CD14-positive monocyte (primary cell): ENCODE results near the gene TMEM60. TPM values are rescaled to one million over a fixed set of nuclear protein-coding genes. Genes with fewer than 3 reads are reported as not detected.

Experiments
- DNase-seq, 3 donors: peaks; one replicate each; pipeline ENCODE4 v3.0.0-alpha.2; 2011 to 2022
- H2AFZ ChIP-seq: 2 replicates; pipeline ENCODE4 v1.6.0; 2012; ENCODE audit warnings: mild to moderate bottlenecking, low read depth, low read length, inconsistent platforms; ENCODE audit not compliant: insufficient read depth, poor library complexity, severe bottlenecking
- H3K27ac ChIP-seq, 2 donors: 1 replicate in 1 of 2; 2 replicates in 1 of 2; pipeline ENCODE4 v1.5.1; 2012 to 2013; ENCODE audit warnings: low read length in 2 of 2, control low read depth in 1 of 2, inconsistent platforms in 1 of 2, low read depth in 1 of 2, mild to moderate bottlenecking in 1 of 2
- H3K27me3 ChIP-seq, 2 donors: one replicate each; pipeline versions ENCODE4 v1.6.0 to v1.6.1; 2011 to 2013; ENCODE audit warnings: low read length in 2 of 2; ENCODE audit not compliant: control insufficient read depth in 2 of 2, insufficient read depth in 2 of 2
- H3K36me3 ChIP-seq, 2 donors: replicated peaks in 1 of 2; 1 replicate in 1 of 2; 2 replicates in 1 of 2; pipeline versions ENCODE4 v1.5.1 to v1.6.1; 2012 to 2013; ENCODE audit warnings: low read length in 2 of 2, control low read depth in 1 of 2, inconsistent platforms in 1 of 2, mild to moderate bottlenecking in 1 of 2; ENCODE audit not compliant: insufficient read depth in 2 of 2, control insufficient read depth in 1 of 2
- H3K4me1 ChIP-seq, 2 donors: 1 replicate in 1 of 2; 2 replicates in 1 of 2; pipeline versions ENCODE4 v1.5.1 to v1.6.1; 2012 to 2013; ENCODE audit warnings: low read length in 2 of 2, control low read depth in 1 of 2, inconsistent platforms in 1 of 2, mild to moderate bottlenecking in 1 of 2, moderate library complexity in 1 of 2; ENCODE audit not compliant: insufficient read depth in 2 of 2, control insufficient read depth in 1 of 2
- H3K4me2 ChIP-seq: replicated peaks from 2 replicates; pipeline ENCODE3; 2012; ENCODE audit warnings: low read length, moderate library complexity, mild to moderate bottlenecking; ENCODE audit not compliant: poor library complexity, severe bottlenecking; ENCODE audit errors: extremely low read depth
- H3K4me3 ChIP-seq, 3 experiments: fragments of 200-600 bp in 1 of 3; sonication (generic) in 1 of 3; replicated peaks in 1 of 3; 1 replicate in 2 of 3; 2 replicates in 1 of 3; pipeline ENCODE4 v1.5.1; 2011 to 2013; ENCODE audit warnings: low read length in 3 of 3, mild to moderate bottlenecking in 3 of 3, control low read depth in 2 of 3, low read depth in 2 of 3, inconsistent platforms in 1 of 3, moderate library complexity in 1 of 3
- H3K79me2 ChIP-seq: 2 replicates; pipeline ENCODE4 v1.6.0; 2012; ENCODE audit warnings: mild to moderate bottlenecking, control low read depth, inconsistent platforms, low read length, moderate library complexity; ENCODE audit not compliant: insufficient read depth
- H3K9ac ChIP-seq: 2 replicates; pipeline ENCODE4 v1.6.0; 2017; ENCODE audit warnings: low read length, mild to moderate bottlenecking; ENCODE audit not compliant: insufficient read depth, poor library complexity, severe bottlenecking
- H3K9me3 ChIP-seq, 2 donors: replicated peaks in 1 of 2; 1 replicate in 1 of 2; 2 replicates in 1 of 2; pipeline versions ENCODE4 v1.5.1 to v1.6.1; 2012 to 2013; ENCODE audit warnings: low read length in 2 of 2, control low read depth in 1 of 2; ENCODE audit not compliant: control insufficient read depth in 1 of 2, insufficient read depth in 1 of 2
- H4K20me1 ChIP-seq: 2 replicates; pipeline ENCODE4 v1.6.0; 2012; ENCODE audit warnings: mild to moderate bottlenecking, low read length, control low read depth, moderate library complexity; ENCODE audit not compliant: insufficient read depth
- H3K27ac Mint-ChIP-seq, 7 donors: one replicate each; pipeline ENCODE4 v1.8.0; 2020; ENCODE audit warnings: mild to moderate bottlenecking in 7 of 7, mixed read lengths in 7 of 7, moderate library complexity in 6 of 7, inconsistent platforms in 2 of 7
- H3K27me3 Mint-ChIP-seq, 3 donors: one replicate each; pipeline ENCODE4 v1.8.0; 2021 to 2022; ENCODE audit warnings: low read depth in 3 of 3, mild to moderate bottlenecking in 3 of 3, mixed read lengths in 3 of 3, moderate library complexity in 3 of 3, inconsistent platforms in 1 of 3
- H3K36me3 Mint-ChIP-seq, 2 donors: one replicate each; pipeline ENCODE4 v1.8.0; 2020; ENCODE audit warnings: mixed read lengths in 2 of 2, inconsistent platforms in 1 of 2, mild to moderate bottlenecking in 1 of 2
- H3K4me1 Mint-ChIP-seq: one replicate; pipeline ENCODE4 v1.8.0; 2020; ENCODE audit warnings: mild to moderate bottlenecking, mixed read lengths
- H3K4me3 Mint-ChIP-seq, 2 donors: one replicate each; pipeline ENCODE4 v1.8.0; 2020; ENCODE audit warnings: mild to moderate bottlenecking in 2 of 2, mixed read lengths in 2 of 2, moderate library complexity in 1 of 2
- H3K9me3 Mint-ChIP-seq, 7 donors: one replicate each; pipeline ENCODE4 v1.8.0; 2020 to 2022; ENCODE audit warnings: mixed read lengths in 7 of 7, mild to moderate bottlenecking in 6 of 7, moderate library complexity in 6 of 7, inconsistent platforms in 2 of 7
- CTCF ChIP-seq: fragments of 200-600 bp; IDR thresholded peaks from one replicate; pipeline ENCODE4 v1.8.0; 2022; ENCODE audit warnings: antibody characterized with exemption, mild to moderate bottlenecking
- WGBS: methylation state at CpG from one replicate; pipeline ENCODE4 v1.1.5; 2013; ENCODE audit warnings: missing lambda C conversion rate; ENCODE audit not compliant: insufficient coverage; 5-methylcytosine and 5-hydroxymethylcytosine counted together
- intact Hi-C, 2 donors: fragments of 100-400 bp; cut with micrococcal nuclease; formaldehyde crosslinking; loops; one replicate each; pipeline versions ENCODE4 v1.15.0 to v1.15.1; 2023
- polyA plus RNA-seq, 3 donors: library from polyadenylated mRNA; depleted of rRNA in 1 of 3; unstranded in 2 of 3; stranded (reverse) in 1 of 3; fragments of 300-500 nt in 2 of 3; fragments of >200 nt in 1 of 3; fragmentation: Illumina TruSeq in 2 of 3; gene quantifications; 1 replicate in 2 of 3; 2 replicates in 1 of 3; pipeline ENCODE4 v1.2.3, GENCODE V29; 2012 to 2021

The TMEM60 gene
- polyA plus RNA-seq, 3 donors: 5.5 to 27.6 (median 25.6) TPM

GRCh38 chr7:77745746-77746145, 52.5 kb downstream of the TMEM60 start:
- no peak overlapping the region for H3K4me3 Mint-ChIP-seq
- H3K27me3 Mint-ChIP-seq: no peaks in the 10 kb centered on the region
- Histone ChIP-seq H3K36me3 (peaks cover 13 to 54% of the 10 kb centered on the region in 2 donors), H3K9ac (no peak overlapping the region), H3K27ac (no peak overlapping the region), H3K4me1 (no peaks in the 10 kb centered on the region), H3K4me2 (no peak overlapping the region), H3K27me3 (no peaks in the 10 kb centered on the region), H3K4me3 (no peak overlapping the region), H3K9me3 (no peaks in the 10 kb centered on the region), H4K20me1 (peaks cover 76% of the 10 kb centered on the region), H3K79me2 (peaks cover 73% of the 10 kb centered on the region), H2AFZ (no peak overlapping the region)
- intact Hi-C loops: no loop called here
- TF ChIP-seq CTCF: no peak
- no peaks in the 10 kb centered on the region for H3K9me3 Mint-ChIP-seq
- H3K4me1 Mint-ChIP-seq: no peaks in the 10 kb centered on the region
- H3K36me3 Mint-ChIP-seq: peaks cover 25 to 55% of the 10 kb centered on the region in 2 donors
- WGBS: 100% methylated on average over 3 of the region's 4 CpGs
- no peak overlapping the region for H3K27ac Mint-ChIP-seq
- no peak for DNase-seq

Other genes with a start within 250 kb of the TMEM60 start
- gene RSBN1L, start 102.0 kb downstream of the TMEM60 start, polyA plus RNA-seq: 1 to 10 TPM; 1.3 to 10.0 (median 2.2) TPM
- 10 to 100 TPM; 10.1 to 34.3 (median 10.3) TPM for gene PHTF2, start 339 bp upstream of the TMEM60 start, polyA plus RNA-seq